Right cardiac atrium (tissue), 5 donors: ENCODE results near the gene SLC50A1. TPM values are rescaled to one million over a fixed set of nuclear protein-coding genes. Genes with fewer than 3 reads are reported as not detected.
"Not testable (repeated sequence)": the region's sequence is repeated elsewhere in the genome, so short reads cannot be mapped to it uniquely, and the experiment has no call there.

Experiments used
- ATAC-seq, 2 donors: fragments of 200-7000 bp; cut with Tn5 transposase; one replicate each; pipeline versions ENCODE4 v1.8.0 to v1.9.1; 2020; ENCODE audit warnings: moderate library complexity in 2 of 2, mild to moderate bottlenecking in 1 of 2
- DNase-seq, 3 donors: peaks; one replicate each; pipeline ENCODE4 v3.0.0-alpha.2; 2020
- H3K27ac ChIP-seq: one replicate; pipeline ENCODE4 v1.5.1; 2013; ENCODE audit warnings: mild to moderate bottlenecking, low read length, control low read depth, moderate library complexity
- H3K27me3 ChIP-seq: one replicate; pipeline ENCODE4 v1.6.1; 2013; ENCODE audit not compliant: control insufficient read depth, insufficient read depth
- H3K4me1 ChIP-seq: one replicate; pipeline ENCODE4 v1.6.1; 2013; ENCODE audit warnings: low read length; ENCODE audit not compliant: control insufficient read depth, insufficient read depth
- H3K4me3 ChIP-seq: one replicate; pipeline ENCODE4 v1.5.1; 2013; ENCODE audit warnings: low read length, control low read depth
- H3K9me3 ChIP-seq: one replicate; pipeline ENCODE4 v1.6.1; 2013; ENCODE audit warnings: low read length; ENCODE audit not compliant: control insufficient read depth
- WGBS: extraction: QIAGEN DNeasy Blood & Tissue Kit; methylation state at CpG from one replicate; pipeline ENCODE4 v1.1.7; 2013; 5-methylcytosine and 5-hydroxymethylcytosine counted together
- intact Hi-C, 4 donors: fragments of 100-400 bp; cut with DNase I; formaldehyde crosslinking; loops; one replicate each; pipeline versions ENCODE4 v1.11.0 to v1.14.0; 2022 to 2023
- polyA plus RNA-seq: library from polyadenylated mRNA; stranded (reverse); fragments of 200-250 nt; gene quantifications from one replicate; pipeline ENCODE4 v1.2.3, GENCODE V29; 2013
- total RNA-seq, 4 donors: library from RNA; stranded (reverse); fragmentation: NEBNext Ultra II Directional; extraction: Animal tissue kit (Norgen Biotek cat#: 25700); gene quantifications; one replicate each; pipeline ENCODE4 v1.2.1, GENCODE V29; 2021
- donor health status: healthy with polysubstance abuse.
- donor health status: DM: no; HTN: yes; CAD: no.
- donor health status: DM: no; HTN: no; CAD: no.
- donor health status: DM: no; HTN: yes; CAD: no; lungs with severe emphysema.
- donor health status: DM: yes; HTN: yes; CAD: no.

The SLC50A1 gene
- total and polyA plus RNA-seq, 5 donors, result 8.1 to 13.6 (median 10.0) TPM

- WGBS, result 73% methylated on average over 4 of the region's 4 CpGs
- H3K9me3 ChIP-seq, result no peaks in the 10 kb centered on the region
- DNase-seq (no peak), ATAC-seq (no peak)
- H3K4me1 ChIP-seq, result no peaks in the 10 kb centered on the region
- H3K27ac ChIP-seq, result no peak overlapping the region
- no peaks in the 10 kb centered on the region for H3K27me3 ChIP-seq
- H3K4me3 ChIP-seq, result no peak overlapping the region
- intact Hi-C loops, result no loop called here
Observed at GRCh38 chr1:155117610-155118009, 18.0 kb upstream of the SLC50A1 start.

DNA sequence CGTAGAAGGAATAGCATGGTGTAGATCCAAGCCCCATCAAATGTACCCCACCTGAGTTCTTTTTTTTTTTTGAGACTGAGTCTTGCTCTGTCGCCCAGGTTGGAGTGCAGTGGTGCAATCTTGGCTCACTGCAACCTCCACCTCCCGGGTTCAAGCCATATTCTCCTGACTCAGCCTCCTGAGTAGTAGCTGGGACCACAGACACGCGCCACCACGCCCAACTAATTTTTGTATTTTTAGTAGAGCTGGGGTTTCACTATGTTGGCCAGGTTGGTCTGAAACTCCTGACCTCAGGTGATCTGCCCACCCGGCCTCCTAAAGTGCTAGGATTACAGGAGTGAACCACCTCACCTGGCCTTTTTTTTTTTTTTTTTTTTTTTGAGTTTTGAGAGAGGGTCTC, 17.6 kb upstream of the SLC50A1 start:
- H3K27me3 ChIP-seq, H3K4me3 ChIP-seq, DNase-seq, H3K27ac ChIP-seq, H3K4me1 ChIP-seq, intact Hi-C loops, H3K9me3 ChIP-seq, ATAC-seq: not testable (repeated sequence)
- 89% methylated on average over 7 of the region's 7 CpGs for WGBS

DNA sequence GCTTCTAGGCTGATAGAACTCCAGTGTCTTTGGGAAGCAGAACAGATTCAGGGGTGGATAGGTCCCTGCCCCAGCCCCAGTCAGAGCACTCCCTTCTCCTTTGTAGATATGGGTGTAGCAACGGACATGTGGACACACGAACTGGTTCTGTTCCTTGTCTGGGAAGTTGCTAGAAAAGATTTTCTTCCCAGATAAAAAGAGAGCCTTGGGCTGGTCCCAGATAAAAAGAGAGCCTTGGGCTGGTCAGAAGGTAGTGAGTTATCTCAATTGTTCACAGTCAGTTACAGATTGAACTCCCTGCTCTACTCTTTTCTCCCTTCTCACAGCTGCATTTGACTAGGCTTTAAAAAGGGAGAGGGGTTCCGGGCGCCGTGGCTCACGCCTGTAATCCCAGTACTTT, 15.4 kb upstream of the SLC50A1 start:
- H3K4me3 ChIP-seq, result no peak overlapping the region
- ATAC-seq, result no peak
- no peaks in the 10 kb centered on the region for H3K27me3 ChIP-seq
- H3K9me3 ChIP-seq, result no peaks in the 10 kb centered on the region
- no peak for DNase-seq
- 58% methylated on average over 6 of the region's 6 CpGs for WGBS
- no peaks in the 10 kb centered on the region for H3K4me1 ChIP-seq
- intact Hi-C loops, result no loop called here
- H3K27ac ChIP-seq, result no peak overlapping the region

DNA sequence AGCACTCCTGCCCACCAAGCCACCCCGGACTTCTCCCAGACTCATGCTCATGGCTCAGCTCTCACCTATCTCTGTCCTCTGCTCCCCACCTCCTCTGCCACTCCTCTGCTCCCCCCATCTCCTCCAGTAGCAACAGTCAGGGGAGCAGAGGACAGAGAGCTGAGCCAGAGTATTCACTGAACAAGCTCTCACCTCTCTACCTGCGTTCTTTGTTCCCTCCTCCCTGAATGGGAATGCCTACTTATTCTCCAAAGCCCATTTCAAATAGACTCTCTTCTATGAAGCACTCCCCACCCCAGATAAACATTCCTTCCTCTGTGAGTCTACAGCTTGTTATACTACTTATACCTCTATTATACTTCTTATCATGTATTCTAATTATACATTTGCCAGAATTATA, 14.4 kb upstream of the SLC50A1 start:
- Histone ChIP-seq H3K4me1 (no peaks in the 10 kb centered on the region), H3K27me3 (no peaks in the 10 kb centered on the region), H3K9me3 (no peaks in the 10 kb centered on the region), H3K4me3 (no peak overlapping the region), H3K27ac (no peak overlapping the region)
- no peak for DNase-seq
- ATAC-seq, result no peak
- 82% methylated on average over 2 of the region's 2 CpGs for WGBS
- intact Hi-C loops, result no loop called here

- 89% methylated on average over 2 of the region's 2 CpGs for WGBS
- no peaks in the 10 kb centered on the region for H3K27me3 ChIP-seq
- intact Hi-C loops, result no loop called here
- H3K4me1 ChIP-seq, result no peaks in the 10 kb centered on the region
- no peak for DNase-seq
- no peak overlapping the region for H3K4me3 ChIP-seq
- ATAC-seq, result no peak
- H3K27ac ChIP-seq, result no peak overlapping the region
- no peaks in the 10 kb centered on the region for H3K9me3 ChIP-seq
Observed at GRCh38 chr1:155122308-155122707, 13.3 kb upstream of the SLC50A1 start.

DNA sequence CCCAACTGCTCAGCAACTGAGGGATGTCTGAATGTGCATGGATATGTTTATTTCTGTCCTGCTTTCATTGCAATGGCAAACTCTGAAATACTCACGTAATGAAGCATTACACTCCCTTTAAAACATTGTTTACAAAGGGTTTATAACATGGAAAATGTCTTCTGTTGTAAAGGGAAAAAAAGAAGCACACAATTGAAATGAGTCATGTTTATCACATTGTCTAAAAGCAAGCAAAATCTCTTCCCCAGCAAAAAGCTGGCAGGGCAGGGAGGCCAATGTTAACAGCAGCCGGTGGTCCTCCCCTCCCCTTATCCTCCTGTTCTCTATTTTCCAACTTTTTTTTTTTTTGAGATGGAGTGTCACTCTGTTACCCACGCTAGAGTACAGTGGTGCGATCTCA, 11.9 kb upstream of the SLC50A1 start:
- peak in 1 of 2 donors; percentile 8 for ATAC-seq
- no peak for DNase-seq

DNA sequence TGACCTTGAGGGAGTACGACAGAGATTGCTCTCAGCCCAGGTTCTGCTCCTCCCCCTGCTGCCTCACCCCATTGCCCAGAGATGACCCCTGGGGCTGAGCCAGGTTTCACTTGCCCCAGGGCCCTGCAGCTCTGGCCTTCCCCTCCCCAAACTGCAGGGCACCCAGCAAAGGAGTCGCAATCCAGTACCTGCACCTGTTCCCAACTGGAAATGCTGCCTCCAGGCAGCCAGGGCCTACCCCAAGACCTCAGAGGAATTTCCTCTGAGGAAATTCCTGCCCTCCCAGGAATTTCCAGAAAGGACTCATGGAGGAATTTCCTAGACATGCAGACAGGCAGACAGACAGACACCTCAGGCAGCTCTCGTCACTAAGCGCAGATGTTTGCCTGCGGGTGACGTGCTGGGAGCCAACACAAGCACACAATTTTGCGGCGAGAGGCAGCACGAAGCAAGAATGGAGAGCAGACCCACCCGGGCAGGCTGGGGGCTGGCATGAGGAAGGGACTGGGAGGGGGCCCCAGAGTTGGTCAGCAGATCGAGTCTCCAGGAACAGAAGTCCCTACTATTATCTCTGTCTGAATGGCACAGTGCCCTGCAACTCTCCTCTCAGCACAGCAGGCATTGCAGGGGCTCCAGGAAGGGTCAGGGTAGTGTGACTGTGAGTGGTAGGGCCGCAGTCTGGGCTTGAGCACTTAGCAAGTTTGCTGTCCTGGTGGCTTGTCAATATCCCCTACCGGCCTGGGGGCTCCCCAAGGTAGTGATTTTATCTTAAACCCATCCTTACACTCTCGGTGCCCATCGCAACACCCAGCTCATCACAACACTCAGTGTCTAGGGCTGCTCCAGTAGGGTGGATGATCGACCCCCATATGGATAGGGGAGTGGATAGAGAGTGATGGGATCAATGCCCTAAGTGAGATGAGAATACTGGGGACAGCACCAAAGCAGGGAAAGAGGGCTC, 10.9 kb upstream of the SLC50A1 start:
- no peak overlapping the region for H3K4me3 ChIP-seq
- no peak for DNase-seq
- intact Hi-C loops, result loop anchor here in 3 of 4 donors (5.0 kb wide), 2 partner anchors 32 to 43 kb away; no protein-coding TSS in a partner anchor
- no peaks in the 10 kb centered on the region for H3K9me3 ChIP-seq
- 68% methylated on average over 16 of the region's 16 CpGs for WGBS
- H3K27me3 ChIP-seq, result no peaks in the 10 kb centered on the region
- ATAC-seq, result no peak
- no peaks in the 10 kb centered on the region for H3K4me1 ChIP-seq
- peak overlapping the region; percentile 12 for H3K27ac ChIP-seq

More for the DNA sequence above, 11.9 kb upstream of the SLC50A1 start:
- intact Hi-C loops, result no loop called here
- Histone ChIP-seq H3K9me3 (no peaks in the 10 kb centered on the region), H3K27ac (no peak overlapping the region), H3K27me3 (no peaks in the 10 kb centered on the region), H3K4me3 (no peak overlapping the region), H3K4me1 (no peaks in the 10 kb centered on the region)
- WGBS, result 52% methylated on average over 4 of the region's 4 CpGs

DNA sequence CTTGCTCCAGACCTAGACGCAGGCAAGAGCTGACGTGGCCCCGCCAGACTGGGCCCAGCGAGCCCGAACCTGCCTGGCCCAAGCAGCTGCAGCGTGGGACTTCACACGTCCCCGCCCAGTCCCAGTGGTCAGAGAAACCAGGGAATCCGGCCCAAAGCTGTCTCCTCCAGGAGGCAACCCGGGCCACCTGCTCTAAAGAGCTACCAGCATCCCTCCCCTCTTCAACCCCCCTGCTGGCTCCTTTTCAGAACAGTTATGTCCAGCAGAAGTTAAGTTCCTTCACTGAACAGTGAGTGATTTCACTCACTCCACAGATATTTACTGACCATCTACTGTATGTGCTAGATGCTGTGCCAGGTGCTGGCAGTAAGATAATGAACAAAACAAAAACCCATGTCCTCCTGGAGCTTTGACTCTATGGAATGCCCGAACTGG, 10.1 kb upstream of the SLC50A1 start:
- ATAC-seq, result no peak
- no peaks in the 10 kb centered on the region for H3K9me3 ChIP-seq
- peak in 2 of 3 donors; percentile 21 to 62 for DNase-seq
- intact Hi-C loops, result loop anchor here in 3 of 4 donors (5.0 kb wide), 2 partner anchors 33 to 42 kb away; no protein-coding TSS in a partner anchor
- no peak overlapping the region for H3K27ac ChIP-seq
- 72% methylated on average over 11 of the region's 11 CpGs for WGBS
- no peak overlapping the region for H3K4me3 ChIP-seq
- H3K4me1 ChIP-seq, result no peaks in the 10 kb centered on the region
- no peaks in the 10 kb centered on the region for H3K27me3 ChIP-seq

- Histone ChIP-seq H3K27me3 (no peaks in the 10 kb centered on the region), H3K4me1 (no peaks in the 10 kb centered on the region), H3K27ac (peak overlapping the region; percentile 3), H3K4me3 (peak overlapping the region; percentile 79), H3K9me3 (no peaks in the 10 kb centered on the region)
- ATAC-seq, result peak; percentile 53 to 58
- WGBS, result 28% methylated on average over 53 of the region's 53 CpGs
- intact Hi-C loops, result loop anchor here in 3 of 4 donors (5.0 kb wide), 2 partner anchors 34 to 41 kb away; no protein-coding TSS in a partner anchor
- peak; percentile 76 to 89 (median 85) for DNase-seq
Observed at GRCh38 chr1:155125946-155126555, 9.6 kb upstream of the SLC50A1 start.

GRCh38 chr1:155126556-155127104, 9.0 kb upstream of the SLC50A1 start:
- H3K27me3 ChIP-seq, result no peaks in the 10 kb centered on the region
- no peaks in the 10 kb centered on the region for H3K9me3 ChIP-seq
- ATAC-seq (peak; percentile 3 to 7), DNase-seq (peak; percentile 43 to 75 (median 70))
- no peaks in the 10 kb centered on the region for H3K4me1 ChIP-seq
- intact Hi-C loops, result loop anchor here in 3 of 4 donors (5.0 kb wide), 2 partner anchors 34 to 41 kb away; no protein-coding TSS in a partner anchor
- H3K27ac ChIP-seq, result peak overlapping the region; percentile 3
- peak overlapping the region; percentile 79 for H3K4me3 ChIP-seq
- 3% methylated on average over 32 of the region's 32 CpGs for WGBS
